Measurements from ENCODE around the gene GFOD2. TPM values are rescaled to one million over a fixed set of nuclear protein-coding genes. Genes with fewer than 3 reads are reported as not detected.

GFOD2 gene, protein sequence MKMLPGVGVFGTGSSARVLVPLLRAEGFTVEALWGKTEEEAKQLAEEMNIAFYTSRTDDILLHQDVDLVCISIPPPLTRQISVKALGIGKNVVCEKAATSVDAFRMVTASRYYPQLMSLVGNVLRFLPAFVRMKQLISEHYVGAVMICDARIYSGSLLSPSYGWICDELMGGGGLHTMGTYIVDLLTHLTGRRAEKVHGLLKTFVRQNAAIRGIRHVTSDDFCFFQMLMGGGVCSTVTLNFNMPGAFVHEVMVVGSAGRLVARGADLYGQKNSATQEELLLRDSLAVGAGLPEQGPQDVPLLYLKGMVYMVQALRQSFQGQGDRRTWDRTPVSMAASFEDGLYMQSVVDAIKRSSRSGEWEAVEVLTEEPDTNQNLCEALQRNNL
- total RNA-seq: 33.8 and 34.3 TPM in 2 replicates
- long read RNA-seq, full-length matches to known transcripts: 50 of 52 reads
- long read RNA-seq, partial matches to known transcripts: 0 of 52 reads
- long read RNA-seq, other reads (novel, unspliced or antisense): 2 of 52 reads

DNA sequence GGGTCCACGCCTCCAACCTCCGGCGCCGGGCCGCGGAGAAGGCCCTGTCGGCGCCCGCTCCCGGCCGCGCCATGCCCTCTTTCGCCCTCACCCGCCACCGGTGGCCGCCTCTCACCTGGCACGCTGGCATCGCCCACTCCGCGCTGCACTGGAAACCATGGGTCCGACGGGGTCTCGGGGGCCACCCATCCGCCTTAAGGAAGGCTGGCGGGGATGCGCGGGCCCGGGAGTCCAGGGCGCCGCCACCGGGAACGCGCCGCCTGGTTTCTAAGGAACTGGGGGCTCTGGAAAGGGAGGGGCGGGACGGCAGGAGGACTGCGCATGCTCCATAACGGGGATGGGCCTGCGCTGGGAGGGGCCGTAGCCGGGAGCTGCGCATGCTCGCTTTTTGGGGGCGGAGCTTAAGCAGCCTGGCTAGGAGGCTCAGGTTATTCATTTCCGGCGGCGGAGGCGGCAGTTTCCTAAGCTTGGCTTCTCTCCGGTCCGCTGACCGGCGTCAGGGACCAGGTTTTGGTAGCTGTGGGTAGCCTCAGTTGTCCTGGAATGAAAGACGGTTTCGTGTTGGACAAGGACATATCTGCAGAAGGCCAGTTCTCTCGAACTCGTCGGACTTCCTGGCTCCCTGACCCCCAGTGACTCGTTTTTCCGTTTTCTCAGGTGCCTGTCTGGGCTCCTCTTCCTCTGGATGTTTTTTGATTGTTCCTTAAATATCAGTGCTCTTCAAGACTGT, at the start of gene GFOD2:
Gene GFOD2, minus strand, starts transcription at position 269 of the 730 bp plus-strand sequence. CDS start 33,601 bp downstream, outside the sequence.
- TF ChIP-seq, protein P1, sequence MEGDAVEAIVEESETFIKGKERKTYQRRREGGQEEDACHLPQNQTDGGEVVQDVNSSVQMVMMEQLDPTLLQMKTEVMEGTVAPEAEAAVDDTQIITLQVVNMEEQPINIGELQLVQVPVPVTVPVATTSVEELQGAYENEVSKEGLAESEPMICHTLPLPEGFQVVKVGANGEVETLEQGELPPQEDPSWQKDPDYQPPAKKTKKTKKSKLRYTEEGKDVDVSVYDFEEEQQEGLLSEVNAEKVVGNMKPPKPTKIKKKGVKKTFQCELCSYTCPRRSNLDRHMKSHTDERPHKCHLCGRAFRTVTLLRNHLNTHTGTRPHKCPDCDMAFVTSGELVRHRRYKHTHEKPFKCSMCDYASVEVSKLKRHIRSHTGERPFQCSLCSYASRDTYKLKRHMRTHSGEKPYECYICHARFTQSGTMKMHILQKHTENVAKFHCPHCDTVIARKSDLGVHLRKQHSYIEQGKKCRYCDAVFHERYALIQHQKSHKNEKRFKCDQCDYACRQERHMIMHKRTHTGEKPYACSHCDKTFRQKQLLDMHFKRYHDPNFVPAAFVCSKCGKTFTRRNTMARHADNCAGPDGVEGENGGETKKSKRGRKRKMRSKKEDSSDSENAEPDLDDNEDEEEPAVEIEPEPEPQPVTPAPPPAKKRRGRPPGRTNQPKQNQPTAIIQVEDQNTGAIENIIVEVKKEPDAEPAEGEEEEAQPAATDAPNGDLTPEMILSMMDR (conservative IDR thresholded peaks at IDR 0.05): no peak
- Mint-ChIP-seq H3K27ac (ENCODE audit: unreplicated experiment) (peak within 1 kb of the TSS; percentile 96), H3K36me3 (ENCODE audit: low read depth) (no peaks in the 10 kb centered on the region), H3K9me3 (no peaks in the 10 kb centered on the region), H3K27me3 (ENCODE audit: low read depth) (peaks cover 3% of the 10 kb centered on the region), H3K4me1 (peaks cover 33% of the 10 kb centered on the region), H3K4me3 (peak within 1 kb of the TSS; percentile 96)
- DNase-seq (ENCODE audit: low read depth, low spot score): peak; percentile 100

DNA sequence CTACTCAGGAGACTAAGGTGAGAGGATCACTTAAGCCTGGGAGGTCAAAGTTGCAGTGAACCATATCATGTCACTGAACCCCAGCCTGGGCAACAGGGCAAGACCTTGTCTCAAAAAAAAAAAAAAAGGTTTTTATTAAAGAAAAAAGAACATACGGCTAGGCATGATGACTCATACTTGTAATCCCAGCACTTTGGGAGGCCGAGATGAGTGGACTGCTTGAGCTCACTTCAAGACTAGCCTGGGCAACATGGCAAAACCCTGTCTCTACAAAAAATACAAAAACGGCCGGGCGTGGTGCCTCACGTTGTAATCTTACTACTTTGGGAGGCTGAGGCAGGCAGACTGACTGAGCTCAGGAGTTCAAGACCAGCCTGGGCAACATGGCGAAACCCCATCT, 48.8 kb upstream of the GFOD2 start:
- TF ChIP-seq, protein P1 (conservative IDR thresholded peaks at IDR 0.05): no peak
- no peak overlapping the region for H3K4me3 Mint-ChIP-seq
- no peaks in the 10 kb centered on the region for H3K9me3 Mint-ChIP-seq
- no peaks in the 10 kb centered on the region for H3K27me3 Mint-ChIP-seq (ENCODE audit: low read depth)
- DNase-seq (ENCODE audit: low read depth, low spot score): no peak
- peaks cover 4% of the 10 kb centered on the region for H3K4me1 Mint-ChIP-seq
- no peak overlapping the region for H3K27ac Mint-ChIP-seq (ENCODE audit: unreplicated experiment)
- peaks cover 15% of the 10 kb centered on the region for H3K36me3 Mint-ChIP-seq (ENCODE audit: low read depth)

DNA sequence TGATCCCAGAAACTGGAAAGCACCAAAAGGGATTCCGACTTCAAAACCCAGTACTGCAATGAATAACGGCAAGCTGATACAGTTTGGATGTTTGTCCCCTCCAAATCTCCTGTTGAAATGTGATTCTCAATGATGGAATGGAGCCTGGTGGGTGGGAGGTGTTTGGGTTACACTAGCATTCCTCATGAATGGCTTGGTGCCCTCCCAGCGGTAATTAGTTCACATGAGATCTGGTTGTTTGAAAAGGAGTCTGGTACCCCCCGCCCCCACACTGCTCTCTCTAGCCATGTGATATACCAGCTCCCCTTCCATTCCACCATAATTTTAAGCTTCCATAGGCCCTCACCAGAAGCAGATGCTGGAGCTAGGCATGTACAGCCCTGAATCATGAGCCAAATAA, 47.2 kb upstream of the GFOD2 start:
- H3K36me3 Mint-ChIP-seq (ENCODE audit: low read depth): peaks cover 14% of the 10 kb centered on the region
- H3K4me1 Mint-ChIP-seq: peaks cover 4% of the 10 kb centered on the region
- no peak overlapping the region for H3K27ac Mint-ChIP-seq (ENCODE audit: unreplicated experiment)
- no peaks in the 10 kb centered on the region for H3K27me3 Mint-ChIP-seq (ENCODE audit: low read depth)
- DNase-seq (ENCODE audit: low read depth, low spot score): no peak
- TF ChIP-seq, protein P1 (conservative IDR thresholded peaks at IDR 0.05): no peak
- H3K4me3 Mint-ChIP-seq: no peak overlapping the region
- no peaks in the 10 kb centered on the region for H3K9me3 Mint-ChIP-seq

DNA sequence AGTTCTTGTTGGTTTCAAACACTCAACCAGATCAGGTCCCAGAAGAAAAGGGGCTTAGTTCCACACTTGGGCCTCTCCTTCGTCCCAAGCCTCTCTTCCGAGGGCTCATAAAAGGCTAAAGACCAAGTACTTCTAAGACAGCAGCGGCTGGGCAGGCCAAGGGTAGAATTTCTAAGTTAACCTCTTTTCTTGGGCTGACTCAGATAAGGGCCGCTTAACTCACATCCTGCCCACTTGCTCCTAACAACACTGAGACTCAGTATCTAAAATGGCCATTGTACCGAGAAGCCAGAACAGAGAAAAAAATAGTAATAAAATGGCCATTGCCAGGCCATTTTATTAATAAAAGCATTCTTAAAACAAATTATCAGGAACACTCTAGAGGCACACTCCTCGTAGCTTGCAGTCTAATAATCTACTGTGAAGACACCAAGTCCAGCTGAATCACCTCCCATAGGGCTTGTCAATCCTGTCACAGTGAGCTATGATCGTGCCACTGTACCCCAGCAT, 45.1 kb upstream of the GFOD2 start:
- Mint-ChIP-seq H3K4me3 (no peak overlapping the region), H3K27me3 (ENCODE audit: low read depth) (no peaks in the 10 kb centered on the region)

DNA sequence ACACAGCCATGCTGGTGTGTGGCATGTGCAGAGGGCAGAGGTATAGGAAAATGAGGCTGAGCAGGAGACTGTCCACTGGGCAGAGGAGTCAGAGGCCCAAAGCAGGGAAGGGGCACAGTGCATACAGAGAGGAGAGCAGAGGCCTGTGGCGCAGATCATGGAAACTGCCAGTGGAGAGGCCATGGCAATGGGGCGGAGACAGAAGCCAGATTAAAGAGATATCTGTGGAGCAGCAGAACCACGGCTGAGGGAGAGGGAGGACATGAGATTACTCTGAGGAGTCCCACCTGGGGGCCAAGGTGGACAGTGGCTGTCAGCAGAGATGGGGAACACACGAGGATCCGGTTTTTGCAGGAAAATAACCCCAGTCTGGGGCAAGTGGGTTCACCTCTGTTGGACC, 44.0 kb upstream of the GFOD2 start:
- H3K27ac Mint-ChIP-seq (ENCODE audit: unreplicated experiment): no peak overlapping the region
- H3K27me3 Mint-ChIP-seq (ENCODE audit: low read depth): no peaks in the 10 kb centered on the region
- H3K9me3 Mint-ChIP-seq: no peaks in the 10 kb centered on the region
- no peak overlapping the region for H3K4me3 Mint-ChIP-seq
- H3K4me1 Mint-ChIP-seq: no peaks in the 10 kb centered on the region
- DNase-seq (ENCODE audit: low read depth, low spot score): no peak
- peaks cover 11% of the 10 kb centered on the region for H3K36me3 Mint-ChIP-seq (ENCODE audit: low read depth)
- TF ChIP-seq, protein P1 (conservative IDR thresholded peaks at IDR 0.05): no peak

More for the DNA sequence above, 45.1 kb upstream of the GFOD2 start:
- no peaks in the 10 kb centered on the region for H3K4me1 Mint-ChIP-seq
- H3K36me3 Mint-ChIP-seq (ENCODE audit: low read depth): peaks cover 11% of the 10 kb centered on the region
- DNase-seq (ENCODE audit: low read depth, low spot score): no peak
- TF ChIP-seq, protein P1 (conservative IDR thresholded peaks at IDR 0.05): no peak
- H3K27ac Mint-ChIP-seq (ENCODE audit: unreplicated experiment): no peak overlapping the region
- H3K9me3 Mint-ChIP-seq: no peaks in the 10 kb centered on the region

Measured in neural crest cell (in vitro differentiated cells).